ENCODE measurements around the gene CGRRF1.

CGRRF1 gene

GRCh38 chr14:54549862-54550261, 40.2 kb downstream of the CGRRF1 start:
- no peak overlapping the region for H4K91ac ChIP-seq (ENCODE audit: low read length)

GRCh38 chr14:54550514-54550913, 40.8 kb downstream of the CGRRF1 start:
- Histone ChIP-seq H3K9me3 (ENCODE audit: control insufficient read depth, low read length) (no peaks in the 10 kb centered on the region), H2AFZ (ENCODE audit: low read depth, low read length) (no peak overlapping the region), H2AK5ac (ENCODE audit: low read length, severe bottlenecking) (no peak overlapping the region), H3K4me3 (ENCODE audit: insufficient read depth in 1 of 2, low read depth in 1 of 2, low read length in 2 of 2) (no peak overlapping the region), H3K4ac (ENCODE audit: low read depth in 1 of 2, low read length in 2 of 2) (no peak overlapping the region), H3K9ac (ENCODE audit: low read length) (no peak overlapping the region), H2BK12ac (ENCODE audit: low read length in 2 of 2) (no peak overlapping the region), H4K8ac (ENCODE audit: low read length) (no peak overlapping the region), H3K4me1 (ENCODE audit: control insufficient read depth, insufficient read depth, low read depth, low read length) (no peaks in the 10 kb centered on the region), H3K18ac (ENCODE audit: low read depth in 1 of 2, low read length in 2 of 2) (no peak overlapping the region), H3K36me3 (ENCODE audit: control insufficient read depth in 1 of 2, insufficient read depth in 2 of 2, low read depth in 1 of 2, low read length in 2 of 2) (no peaks in the 10 kb centered on the region), H3K14ac (ENCODE audit: low read length in 2 of 2) (no peak overlapping the region), H2BK120ac (ENCODE audit: low read depth, low read length) (no peak overlapping the region), H2BK5ac (ENCODE audit: low read depth, low read length, poor library complexity, severe bottlenecking) (no peak overlapping the region), H3K27ac (ENCODE audit: low read length, poor library complexity, severe bottlenecking) (no peak overlapping the region), H3K79me1 (replicated peaks; ENCODE audit: low read length, poor library complexity, severe bottlenecking) (no peaks in the 10 kb centered on the region), H2BK15ac (ENCODE audit: low read depth, poor library complexity, severe bottlenecking) (no peak overlapping the region), H4K91ac (ENCODE audit: low read length) (no peak overlapping the region), H3K4me2 (ENCODE audit: low read length, poor library complexity, severe bottlenecking) (no peak overlapping the region), H3K27me3 (ENCODE audit: control insufficient read depth in 1 of 2, insufficient read depth in 1 of 2, low read length in 2 of 2) (no peaks in the 10 kb centered on the region), H3K23ac (ENCODE audit: low read length in 2 of 2) (no peak overlapping the region)
- WGBS: no CpG with 5 or more reads among the region's 1 CpG
- DNase-seq: no peak

More at GRCh38 chr14:54549862-54550261, 40.2 kb downstream of the CGRRF1 start:
- H3K18ac ChIP-seq (ENCODE audit: low read depth in 1 of 2, low read length in 2 of 2): no peak overlapping the region
- H3K27ac ChIP-seq (ENCODE audit: low read length, poor library complexity, severe bottlenecking): no peak overlapping the region
- WGBS: 80% methylated on average over 2 of the region's 3 CpGs
- H2BK5ac ChIP-seq (ENCODE audit: low read depth, low read length, poor library complexity, severe bottlenecking): no peak overlapping the region
- no peak overlapping the region for H3K23ac ChIP-seq (ENCODE audit: low read length in 2 of 2)
- H3K79me1 ChIP-seq (replicated peaks; ENCODE audit: low read length, poor library complexity, severe bottlenecking): no peaks in the 10 kb centered on the region
- no peak overlapping the region for H2BK12ac ChIP-seq (ENCODE audit: low read length in 2 of 2)
- no peak overlapping the region for H3K4me2 ChIP-seq (ENCODE audit: low read length, poor library complexity, severe bottlenecking)
- H3K9me3 ChIP-seq (ENCODE audit: control insufficient read depth, low read length): no peaks in the 10 kb centered on the region
- H3K4me3 ChIP-seq (ENCODE audit: insufficient read depth in 1 of 2, low read depth in 1 of 2, low read length in 2 of 2): no peak overlapping the region
- H3K27me3 ChIP-seq (ENCODE audit: control insufficient read depth in 1 of 2, insufficient read depth in 1 of 2, low read length in 2 of 2): no peaks in the 10 kb centered on the region
- no peak overlapping the region for H4K8ac ChIP-seq (ENCODE audit: low read length)
- H3K9ac ChIP-seq (ENCODE audit: low read length): no peak overlapping the region
- no peak overlapping the region for H2AK5ac ChIP-seq (ENCODE audit: low read length, severe bottlenecking)
- no peak overlapping the region for H2AFZ ChIP-seq (ENCODE audit: low read depth, low read length)
- no peak overlapping the region for H2BK15ac ChIP-seq (ENCODE audit: low read depth, poor library complexity, severe bottlenecking)
- H3K4ac ChIP-seq (ENCODE audit: low read depth in 1 of 2, low read length in 2 of 2): no peak overlapping the region
- no peaks in the 10 kb centered on the region for H3K36me3 ChIP-seq (ENCODE audit: control insufficient read depth in 1 of 2, insufficient read depth in 2 of 2, low read depth in 1 of 2, low read length in 2 of 2)
- H3K4me1 ChIP-seq (ENCODE audit: control insufficient read depth, insufficient read depth, low read depth, low read length): no peaks in the 10 kb centered on the region
- peak; percentile 42 for DNase-seq
- no peak overlapping the region for H2BK120ac ChIP-seq (ENCODE audit: low read depth, low read length)
- no peak overlapping the region for H3K14ac ChIP-seq (ENCODE audit: low read length in 2 of 2)

- Histone ChIP-seq H3K9me3 (ENCODE audit: control insufficient read depth, low read length) (no peaks in the 10 kb centered on the region), H3K4me3 (ENCODE audit: insufficient read depth in 1 of 2, low read depth in 1 of 2, low read length in 2 of 2) (no peak overlapping the region), H2BK120ac (ENCODE audit: low read depth, low read length) (no peak overlapping the region), H3K9ac (ENCODE audit: low read length) (no peak overlapping the region), H2AFZ (ENCODE audit: low read depth, low read length) (no peak overlapping the region), H3K4me2 (ENCODE audit: low read length, poor library complexity, severe bottlenecking) (no peak overlapping the region), H3K23ac (ENCODE audit: low read length in 2 of 2) (no peak overlapping the region), H3K18ac (ENCODE audit: low read depth in 1 of 2, low read length in 2 of 2) (no peak overlapping the region), H2BK5ac (ENCODE audit: low read depth, low read length, poor library complexity, severe bottlenecking) (no peak overlapping the region), H3K14ac (ENCODE audit: low read length in 2 of 2) (no peak overlapping the region), H2AK5ac (ENCODE audit: low read length, severe bottlenecking) (no peak overlapping the region), H2BK15ac (ENCODE audit: low read depth, poor library complexity, severe bottlenecking) (no peak overlapping the region), H2BK12ac (ENCODE audit: low read length in 2 of 2) (no peak overlapping the region), H3K79me1 (replicated peaks; ENCODE audit: low read length, poor library complexity, severe bottlenecking) (no peaks in the 10 kb centered on the region), H3K4ac (ENCODE audit: low read depth in 1 of 2, low read length in 2 of 2) (no peak overlapping the region), H3K36me3 (ENCODE audit: control insufficient read depth in 1 of 2, insufficient read depth in 2 of 2, low read depth in 1 of 2, low read length in 2 of 2) (no peaks in the 10 kb centered on the region), H3K27ac (ENCODE audit: low read length, poor library complexity, severe bottlenecking) (no peak overlapping the region), H3K4me1 (ENCODE audit: control insufficient read depth, insufficient read depth, low read depth, low read length) (no peaks in the 10 kb centered on the region), H3K27me3 (ENCODE audit: control insufficient read depth in 1 of 2, insufficient read depth in 1 of 2, low read length in 2 of 2) (no peaks in the 10 kb centered on the region), H4K8ac (ENCODE audit: low read length) (no peak overlapping the region), H4K91ac (ENCODE audit: low read length) (no peak overlapping the region)
- 100% methylated on average over 2 of the region's 2 CpGs for WGBS
- DNase-seq: no peak
Observed at GRCh38 chr14:54554401-54554800, 44.7 kb downstream of the CGRRF1 start.

GRCh38 chr14:54555651-54556050, 45.9 kb downstream of the CGRRF1 start:
- Histone ChIP-seq H2BK5ac (ENCODE audit: low read depth, low read length, poor library complexity, severe bottlenecking) (no peak overlapping the region), H2BK15ac (ENCODE audit: low read depth, poor library complexity, severe bottlenecking) (no peak overlapping the region), H3K9ac (ENCODE audit: low read length) (no peak overlapping the region), H3K23ac (ENCODE audit: low read length in 2 of 2) (no peak overlapping the region), H2AK5ac (ENCODE audit: low read length, severe bottlenecking) (no peak overlapping the region), H3K14ac (ENCODE audit: low read length in 2 of 2) (no peak overlapping the region), H3K27me3 (ENCODE audit: control insufficient read depth in 1 of 2, insufficient read depth in 1 of 2, low read length in 2 of 2) (no peaks in the 10 kb centered on the region), H2BK120ac (ENCODE audit: low read depth, low read length) (no peak overlapping the region), H4K8ac (ENCODE audit: low read length) (no peak overlapping the region), H3K18ac (ENCODE audit: low read depth in 1 of 2, low read length in 2 of 2) (no peak overlapping the region), H3K36me3 (ENCODE audit: control insufficient read depth in 1 of 2, insufficient read depth in 2 of 2, low read depth in 1 of 2, low read length in 2 of 2) (no peaks in the 10 kb centered on the region), H3K4ac (ENCODE audit: low read depth in 1 of 2, low read length in 2 of 2) (no peak overlapping the region), H2AFZ (ENCODE audit: low read depth, low read length) (no peak overlapping the region), H3K9me3 (ENCODE audit: control insufficient read depth, low read length) (no peaks in the 10 kb centered on the region), H3K79me1 (replicated peaks; ENCODE audit: low read length, poor library complexity, severe bottlenecking) (no peaks in the 10 kb centered on the region), H3K4me2 (ENCODE audit: low read length, poor library complexity, severe bottlenecking) (no peak overlapping the region), H3K4me3 (ENCODE audit: insufficient read depth in 1 of 2, low read depth in 1 of 2, low read length in 2 of 2) (no peak overlapping the region), H3K4me1 (ENCODE audit: control insufficient read depth, insufficient read depth, low read depth, low read length) (no peaks in the 10 kb centered on the region), H4K91ac (ENCODE audit: low read length) (no peak overlapping the region), H2BK12ac (ENCODE audit: low read length in 2 of 2) (no peak overlapping the region), H3K27ac (ENCODE audit: low read length, poor library complexity, severe bottlenecking) (no peak overlapping the region)
- WGBS: 92% methylated on average over 2 of the region's 2 CpGs
- DNase-seq: peak; percentile 14
